Calu3 (cell line): Measurements from ENCODE around the gene SLC4A9. TPM values are rescaled to one million over a fixed set of nuclear protein-coding genes. Genes with fewer than 3 reads are reported as not detected.

Experiments used
- BruUV-seq: library from RNA; stranded (reverse); fragments of 400-500 nt; replicated peaks from 2 replicates; lab custom pipeline; 2021; lab: Mats Ljungman, UMichigan
- CTCF ChIA-PET: fragments of 300-600 bp; sonication (Branson Sonifier 250); formaldehyde crosslinking; loops from one replicate; lab custom pipeline; 2022; ENCODE audit warnings: antibody characterized with exemption; lab: Charles Lee
- DNase-seq: peaks from one replicate; pipeline ENCODE4 v3.0.0; 2022
- H3K27ac Mint-ChIP-seq: one replicate; pipeline ENCODE4 v1.8.0; 2022; ENCODE audit warnings: mixed read lengths; ENCODE audit not compliant: unreplicated experiment
- H3K27me3 Mint-ChIP-seq: one replicate; pipeline ENCODE4 v1.8.0; 2022; ENCODE audit warnings: mixed read lengths; ENCODE audit not compliant: unreplicated experiment
- H3K36me3 Mint-ChIP-seq: one replicate; pipeline ENCODE4 v1.8.0; 2022; ENCODE audit warnings: mild to moderate bottlenecking, moderate library complexity, mixed read lengths; ENCODE audit not compliant: insufficient read depth, unreplicated experiment
- H3K4me1 Mint-ChIP-seq: one replicate; pipeline ENCODE4 v1.8.0; 2022; ENCODE audit warnings: mild to moderate bottlenecking, low read depth, mixed read lengths; ENCODE audit not compliant: unreplicated experiment
- H3K4me3 Mint-ChIP-seq: one replicate; pipeline ENCODE4 v1.8.0; 2022; ENCODE audit warnings: mild to moderate bottlenecking, low read depth, moderate library complexity, mixed read lengths; ENCODE audit not compliant: unreplicated experiment
- H3K9me3 Mint-ChIP-seq: one replicate; pipeline ENCODE4 v1.8.0; 2022; ENCODE audit warnings: low read depth, mixed read lengths; ENCODE audit not compliant: unreplicated experiment
- CTCF ChIP-seq: fragments of 200-600 bp; IDR thresholded peaks from one replicate; pipeline ENCODE4 v1.8.0; 2022; ENCODE audit warnings: antibody characterized with exemption; ENCODE audit not compliant: unreplicated experiment
- intact Hi-C: fragments of 100-400 bp; cut with micrococcal nuclease; formaldehyde crosslinking; loops from one replicate; pipeline ENCODE4 v1.10.0; 2022; ENCODE audit not compliant: unreplicated experiment
- total RNA-seq: library from RNA; stranded (reverse); gene quantifications from 2 replicates; pipeline ENCODE4 v1.2.3, GENCODE V29; 2022

The SLC4A9 gene
- total RNA-seq, 1 experiment from 2014 or later, result not detected

DNA sequence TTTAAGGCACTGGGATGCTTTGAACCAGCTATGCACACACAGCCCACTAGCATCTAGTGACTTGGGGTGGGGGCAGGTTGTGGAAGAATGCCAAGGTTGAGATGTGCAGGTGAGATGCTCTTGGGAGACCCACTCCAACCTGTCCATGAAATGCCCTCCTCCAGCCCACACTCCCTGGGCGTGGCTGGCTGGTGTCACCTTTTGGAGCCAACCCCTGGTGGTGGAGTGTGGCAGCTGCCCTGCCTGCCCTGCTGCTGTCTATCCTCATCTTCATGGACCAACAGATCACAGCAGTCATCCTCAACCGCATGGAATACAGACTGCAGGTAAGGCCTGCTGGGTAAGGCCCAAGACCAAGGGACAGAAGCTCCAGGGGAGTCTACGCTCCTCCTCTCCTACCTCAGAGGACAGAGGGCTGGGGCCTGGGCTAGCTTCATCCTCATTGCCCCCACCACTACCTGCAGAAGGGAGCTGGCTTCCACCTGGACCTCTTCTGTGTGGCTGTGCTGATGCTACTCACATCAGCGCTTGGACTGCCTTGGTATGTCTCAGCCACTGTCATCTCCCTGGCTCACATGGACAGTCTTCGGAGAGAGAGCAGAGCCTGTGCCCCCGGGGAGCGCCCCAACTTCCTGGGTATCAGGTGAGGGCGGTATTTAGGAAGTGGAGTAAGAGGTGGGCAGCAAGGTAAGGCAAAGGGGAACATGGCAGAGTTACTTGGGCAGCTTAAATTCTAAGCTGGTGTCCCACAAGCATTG, 7.4 kb downstream of the SLC4A9 start:
- H3K27me3 Mint-ChIP-seq, result no peaks in the 10 kb centered on the region
- H3K36me3 Mint-ChIP-seq, result peaks cover 4% of the 10 kb centered on the region
- BruUV-seq, result no TSS peak
- DNase-seq, result no peak
- CTCF ChIA-PET, result interaction anchor here (1.2 to 1.5 kb wide), 2 partner anchors 8 to 19 kb away, joined by 3 to 6 read pairs; no protein-coding TSS in a partner anchor
- intact Hi-C loops, result no loop called here
- peaks cover 14% of the 10 kb centered on the region for H3K4me1 Mint-ChIP-seq
- H3K4me3 Mint-ChIP-seq, result no peak overlapping the region
- H3K9me3 Mint-ChIP-seq, result no peaks in the 10 kb centered on the region
- no peak for TF ChIP-seq CTCF
- H3K27ac Mint-ChIP-seq, result no peak overlapping the region

- no peaks in the 10 kb centered on the region for H3K27me3 Mint-ChIP-seq
- no peak for TF ChIP-seq CTCF
- intact Hi-C loops, result loop anchor here (2.0 to 5.0 kb wide), 2 partner anchors 261 to 346 kb away; partner anchors contain the start of gene CD14
- CTCF ChIA-PET, result interaction anchor here (1.1 to 1.3 kb wide), 2 partner anchors 320 to 348 kb away, joined by 3 to 4 read pairs; partner anchors contain the start of genes HARS1 and HARS2
- no peaks in the 10 kb centered on the region for H3K9me3 Mint-ChIP-seq
- H3K36me3 Mint-ChIP-seq, result no peaks in the 10 kb centered on the region
- H3K4me1 Mint-ChIP-seq, result peaks cover 18% of the 10 kb centered on the region
- no peak overlapping the region for H3K4me3 Mint-ChIP-seq
- DNase-seq, result no peak
- H3K27ac Mint-ChIP-seq, result no peak overlapping the region
- no TSS peak for BruUV-seq
These were observed 11.6 kb downstream of the SLC4A9 start for GRCh38 chr5:140371356-140372151.

DNA sequence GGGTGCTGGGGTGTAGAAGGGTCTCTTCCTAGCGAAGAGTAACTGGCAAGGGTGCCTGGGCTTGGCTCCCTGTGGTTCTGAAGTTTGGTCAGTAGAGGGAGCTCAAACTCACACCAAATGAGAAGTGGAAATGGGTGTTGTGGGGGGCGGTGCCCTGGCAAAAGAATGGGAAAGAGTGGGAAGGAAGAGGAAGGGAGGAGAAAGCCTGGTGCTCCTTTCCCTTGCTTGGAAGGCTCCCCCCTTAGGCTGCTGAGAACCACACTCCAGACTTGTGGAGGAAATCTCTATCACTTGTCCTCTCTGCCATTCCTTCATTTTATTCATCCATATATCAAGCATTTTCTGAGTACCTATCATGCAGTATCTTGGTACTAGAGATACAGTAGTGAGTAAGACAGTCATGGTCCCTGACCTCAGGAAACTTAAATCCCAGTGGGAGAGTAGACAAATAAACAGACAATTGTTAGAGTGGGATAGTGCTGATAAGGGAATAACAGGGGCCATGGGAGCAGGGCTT, 13.0 kb downstream of the SLC4A9 start:
- BruUV-seq, result no TSS peak

More for the DNA sequence above, 13.0 kb downstream of the SLC4A9 start:
- H3K27me3 Mint-ChIP-seq, result no peaks in the 10 kb centered on the region
- H3K36me3 Mint-ChIP-seq, result no peaks in the 10 kb centered on the region
- TF ChIP-seq CTCF, result peak; percentile 90
- H3K27ac Mint-ChIP-seq, result peak overlapping the region; percentile 31
- peak; percentile 79 for DNase-seq
- no peak overlapping the region for H3K4me3 Mint-ChIP-seq
- peaks cover 18% of the 10 kb centered on the region for H3K4me1 Mint-ChIP-seq
- no peaks in the 10 kb centered on the region for H3K9me3 Mint-ChIP-seq
- CTCF ChIA-PET, result interaction anchor here (0.5 to 1.6 kb wide), 23 partner anchors 9 to 347 kb away, joined by 3 to 8 read pairs (median 4); partner anchors contain the start of genes HARS1, HARS2, HBEGF and IK
- intact Hi-C loops, result loop anchor here (2.0 to 5.0 kb wide), 2 partner anchors 260 to 344 kb away; partner anchors contain the start of gene CD14
